Heart left ventricle (tissue), 13 donors: ENCODE data around the gene CRIM1.

Experiments used
- POLR2A ChIP-seq, 2 donors: fragments of 450-650 bp; IDR thresholded peaks; one replicate each; pipeline ENCODE4 v1.6.1; 2017; ENCODE audit warnings: antibody characterized with exemption in 2 of 2, mild to moderate bottlenecking in 2 of 2, moderate library complexity in 2 of 2
- TF ChIP-seq, protein P1 (sequence below), 12 donors: fragments of 200-600 bp; sonication (generic) in 4 of 12; IDR thresholded peaks; one replicate each; pipeline versions ENCODE4 v1.5.0 to v1.8.0; 2018 to 2022; ENCODE audit warnings: antibody characterized with exemption in 12 of 12, mild to moderate bottlenecking in 5 of 12
- donor health status: ischemic (EF 13 %, LVEDD 7.1; RV severe dilation, severe dysfunction).
- donor health status: DM: no; HTN: yes; CAD: no.
- donor health status: DM: no; HTN: no; CAD: no.
- donor health status: ischemic (EF 25% LVEDD 6.9; RV normal size, moderate dysfunction).
- donor health status: ischemic (EF 25% LVEDD 5.7; RV mildly dilated, moderate dysfunction).
- donor health status: ischemic (EF 35%, LVEDD 5.7; RV mildly dilated, moderate dysfunction).
- donor health status: nonischemic (EF 11% LVEDD 7.7; RV severe dilation, severe dysfunction).
- donor health status: DM: yes; HTN: yes; CAD: no.
- donor health status: PGD.
- donor health status: ischemic (EF 29% LVEDD 5.4; RV normal size, mild dysfunction).
- donor health status: nonischemic (EF 23%, LVEDD 6.1; RV moderate dilation, normal function).

DNA sequence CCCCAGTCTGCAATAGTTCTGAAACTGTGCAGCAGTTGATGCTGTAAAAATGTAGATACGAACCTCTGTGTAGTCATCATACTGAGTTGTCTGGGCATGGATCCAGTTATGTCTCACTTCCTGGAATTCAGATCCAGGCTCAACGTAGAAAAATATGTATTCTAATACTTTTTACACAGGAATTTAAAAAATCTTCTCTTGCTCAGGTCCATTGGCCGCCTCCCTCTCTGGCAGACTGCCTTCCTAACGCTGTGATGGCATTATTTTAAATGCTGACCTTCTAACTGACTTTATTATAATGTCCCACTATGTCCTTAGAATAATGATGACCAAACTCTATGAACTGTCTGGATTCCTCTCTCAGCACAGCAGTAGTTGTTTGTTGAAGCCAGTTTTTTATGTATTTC is 122.8 kb downstream of the CRIM1 start:
- TF ChIP-seq, protein P1, sequence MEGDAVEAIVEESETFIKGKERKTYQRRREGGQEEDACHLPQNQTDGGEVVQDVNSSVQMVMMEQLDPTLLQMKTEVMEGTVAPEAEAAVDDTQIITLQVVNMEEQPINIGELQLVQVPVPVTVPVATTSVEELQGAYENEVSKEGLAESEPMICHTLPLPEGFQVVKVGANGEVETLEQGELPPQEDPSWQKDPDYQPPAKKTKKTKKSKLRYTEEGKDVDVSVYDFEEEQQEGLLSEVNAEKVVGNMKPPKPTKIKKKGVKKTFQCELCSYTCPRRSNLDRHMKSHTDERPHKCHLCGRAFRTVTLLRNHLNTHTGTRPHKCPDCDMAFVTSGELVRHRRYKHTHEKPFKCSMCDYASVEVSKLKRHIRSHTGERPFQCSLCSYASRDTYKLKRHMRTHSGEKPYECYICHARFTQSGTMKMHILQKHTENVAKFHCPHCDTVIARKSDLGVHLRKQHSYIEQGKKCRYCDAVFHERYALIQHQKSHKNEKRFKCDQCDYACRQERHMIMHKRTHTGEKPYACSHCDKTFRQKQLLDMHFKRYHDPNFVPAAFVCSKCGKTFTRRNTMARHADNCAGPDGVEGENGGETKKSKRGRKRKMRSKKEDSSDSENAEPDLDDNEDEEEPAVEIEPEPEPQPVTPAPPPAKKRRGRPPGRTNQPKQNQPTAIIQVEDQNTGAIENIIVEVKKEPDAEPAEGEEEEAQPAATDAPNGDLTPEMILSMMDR (IDR thresholded peaks at IDR 0.05) = no peak
- no peak for TF ChIP-seq POLR2A (IDR thresholded peaks at IDR 0.05)
